ENCODE data around the gene MYO9A.

MYO9A gene

DNA sequence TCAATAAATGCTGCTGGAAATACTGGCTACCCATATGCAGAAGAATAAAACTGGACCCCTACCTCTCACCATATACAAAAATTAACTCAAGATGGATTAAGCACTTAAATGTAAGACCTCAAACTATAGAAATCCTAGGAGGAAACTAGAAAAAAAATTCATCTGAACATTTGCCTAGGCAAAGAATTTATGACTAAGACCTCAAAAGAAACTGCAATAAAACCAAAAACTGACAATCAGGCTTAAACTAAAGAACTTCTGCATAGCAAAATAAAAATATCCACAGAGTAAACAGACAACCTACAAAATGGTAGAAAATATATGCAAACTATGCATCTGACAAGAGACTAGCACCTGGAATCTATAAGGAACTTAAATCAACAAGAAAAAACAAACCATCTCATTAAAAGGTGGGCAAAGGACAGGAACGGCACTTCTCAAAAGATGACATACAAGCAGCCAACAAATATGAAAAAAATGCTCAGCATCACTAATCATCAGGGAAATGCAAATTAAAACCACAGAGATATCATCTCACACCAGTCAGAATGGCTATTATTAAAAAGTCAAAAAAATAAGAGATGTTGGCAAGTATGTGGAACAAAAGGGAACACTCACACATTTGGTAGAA is 47.0 kb downstream of the MYO9A start:
- TF ChIP-seq, protein P1, sequence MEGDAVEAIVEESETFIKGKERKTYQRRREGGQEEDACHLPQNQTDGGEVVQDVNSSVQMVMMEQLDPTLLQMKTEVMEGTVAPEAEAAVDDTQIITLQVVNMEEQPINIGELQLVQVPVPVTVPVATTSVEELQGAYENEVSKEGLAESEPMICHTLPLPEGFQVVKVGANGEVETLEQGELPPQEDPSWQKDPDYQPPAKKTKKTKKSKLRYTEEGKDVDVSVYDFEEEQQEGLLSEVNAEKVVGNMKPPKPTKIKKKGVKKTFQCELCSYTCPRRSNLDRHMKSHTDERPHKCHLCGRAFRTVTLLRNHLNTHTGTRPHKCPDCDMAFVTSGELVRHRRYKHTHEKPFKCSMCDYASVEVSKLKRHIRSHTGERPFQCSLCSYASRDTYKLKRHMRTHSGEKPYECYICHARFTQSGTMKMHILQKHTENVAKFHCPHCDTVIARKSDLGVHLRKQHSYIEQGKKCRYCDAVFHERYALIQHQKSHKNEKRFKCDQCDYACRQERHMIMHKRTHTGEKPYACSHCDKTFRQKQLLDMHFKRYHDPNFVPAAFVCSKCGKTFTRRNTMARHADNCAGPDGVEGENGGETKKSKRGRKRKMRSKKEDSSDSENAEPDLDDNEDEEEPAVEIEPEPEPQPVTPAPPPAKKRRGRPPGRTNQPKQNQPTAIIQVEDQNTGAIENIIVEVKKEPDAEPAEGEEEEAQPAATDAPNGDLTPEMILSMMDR (IDR thresholded peaks at IDR 0.05; ENCODE audit: low read depth, low read length) = no peak
- no peak for DNase-seq (ENCODE audit: extremely low read depth, low read depth)

DNA sequence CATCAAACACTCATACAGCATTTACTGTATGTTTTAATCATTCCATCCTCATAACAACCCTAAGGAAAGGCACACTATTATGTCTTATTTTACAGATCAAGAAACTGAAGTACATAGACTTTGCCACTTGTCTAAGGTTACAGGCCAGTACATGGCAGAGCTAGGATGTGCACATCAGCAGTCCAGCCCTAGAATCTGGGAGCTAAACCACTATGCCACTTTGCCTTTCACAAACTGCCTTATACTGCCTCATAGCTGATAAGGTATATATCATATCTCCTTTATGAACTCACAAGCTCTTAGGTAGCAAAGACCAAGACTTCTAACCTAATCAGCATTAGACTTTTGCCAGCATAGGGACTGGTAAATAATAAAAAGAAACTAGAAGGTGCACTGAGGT is 49.1 kb downstream of the MYO9A start:
- TF ChIP-seq, protein P1 (IDR thresholded peaks at IDR 0.05; ENCODE audit: low read depth, low read length) = no peak

DNA sequence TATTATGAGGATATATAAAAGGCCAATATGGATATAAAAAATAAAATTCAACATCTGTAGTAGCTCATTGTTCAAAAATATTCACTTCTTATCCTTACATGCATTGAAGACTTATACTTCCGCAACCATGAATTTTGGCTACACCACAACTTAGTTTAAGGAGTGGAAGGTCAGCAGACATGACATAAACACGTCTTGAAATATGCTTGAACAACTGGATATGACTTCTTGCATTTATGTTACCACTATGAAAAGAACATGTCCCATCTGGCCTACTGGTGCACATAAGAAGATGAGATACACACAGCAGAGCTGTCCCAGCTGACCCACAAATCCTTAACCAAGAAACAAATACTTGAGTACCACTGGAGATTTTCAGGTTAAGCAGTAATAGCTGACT is 52.1 kb downstream of the MYO9A start:
- no peak for DNase-seq (ENCODE audit: extremely low read depth, low read depth)
- TF ChIP-seq, protein P1 (IDR thresholded peaks at IDR 0.05; ENCODE audit: low read depth, low read length) = no peak

More for the DNA sequence above, 49.1 kb downstream of the MYO9A start:
- DNase-seq (ENCODE audit: extremely low read depth, low read depth) = no peak

DNA sequence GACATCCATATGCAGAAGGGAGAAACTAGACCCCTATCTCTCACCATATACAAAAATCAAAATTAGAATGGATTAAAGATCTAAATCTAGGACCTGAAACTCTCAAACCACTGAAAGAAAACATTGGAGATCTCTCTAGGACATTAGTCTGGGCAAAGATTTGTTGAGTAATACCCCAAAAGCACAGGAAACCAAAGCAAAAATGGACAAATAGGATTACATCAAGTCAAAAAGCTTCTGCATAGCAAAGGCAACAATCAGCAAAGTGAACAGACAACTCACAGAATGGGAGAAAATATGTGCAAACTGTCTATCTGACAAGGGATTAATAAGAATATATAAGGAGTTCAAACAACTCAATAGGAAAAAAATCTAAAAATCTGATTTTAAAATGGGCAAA is 54.8 kb downstream of the MYO9A start:
- no peak for DNase-seq (ENCODE audit: extremely low read depth, low read depth)
- TF ChIP-seq, protein P1 (IDR thresholded peaks at IDR 0.05; ENCODE audit: low read depth, low read length) = no peak

DNA sequence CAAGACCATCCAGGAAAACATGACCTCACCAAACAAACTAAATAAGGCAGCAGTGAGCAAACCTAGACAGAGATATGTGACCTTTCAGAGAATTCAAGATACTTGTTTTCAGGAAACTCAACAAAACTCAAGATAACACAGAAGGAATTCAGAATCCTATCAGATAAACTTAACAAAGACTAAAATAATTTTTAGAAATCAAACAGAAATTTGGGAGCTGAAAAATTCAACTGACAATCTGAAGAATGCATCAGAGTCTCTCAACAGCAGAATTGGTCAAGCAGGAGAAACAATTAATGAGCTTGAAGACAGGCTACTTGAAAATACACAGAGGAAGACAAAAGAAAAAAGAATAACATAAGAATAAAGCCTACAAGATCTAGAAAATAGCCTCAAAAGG is 55.6 kb downstream of the MYO9A start:
- DNase-seq (ENCODE audit: extremely low read depth, low read depth) = no peak
- TF ChIP-seq, protein P1 (IDR thresholded peaks at IDR 0.05; ENCODE audit: low read depth, low read length) = no peak

DNA sequence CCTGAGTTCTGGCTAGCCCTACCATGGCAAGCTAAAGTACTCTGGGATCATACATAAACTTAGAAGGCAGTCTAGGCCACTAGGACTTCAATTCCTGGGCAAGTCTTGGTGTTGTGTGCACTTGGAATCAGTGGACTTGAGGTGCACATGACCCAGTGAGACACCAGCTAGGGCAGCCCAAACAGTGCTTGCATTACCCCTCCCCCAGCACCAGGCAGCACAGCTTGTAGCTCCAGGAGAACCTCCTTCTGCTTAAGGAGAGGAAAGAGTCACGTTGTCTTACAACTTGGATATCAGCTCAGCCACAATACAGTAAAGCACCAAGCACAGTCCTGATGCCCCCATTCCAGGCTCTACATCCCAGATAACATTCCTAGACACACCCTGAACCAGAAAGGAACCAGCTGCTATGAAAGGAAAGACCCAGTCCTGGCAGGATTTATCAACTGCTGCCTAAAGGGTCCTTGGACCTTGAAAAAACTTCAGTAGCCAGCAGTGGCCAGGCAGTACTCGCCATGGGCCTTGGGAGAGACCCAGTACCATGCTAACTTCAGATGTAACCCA is 57.2 kb downstream of the MYO9A start:
- TF ChIP-seq, protein P1 (IDR thresholded peaks at IDR 0.05; ENCODE audit: low read depth, low read length) = no peak
- DNase-seq (ENCODE audit: extremely low read depth, low read depth) = no peak

DNA sequence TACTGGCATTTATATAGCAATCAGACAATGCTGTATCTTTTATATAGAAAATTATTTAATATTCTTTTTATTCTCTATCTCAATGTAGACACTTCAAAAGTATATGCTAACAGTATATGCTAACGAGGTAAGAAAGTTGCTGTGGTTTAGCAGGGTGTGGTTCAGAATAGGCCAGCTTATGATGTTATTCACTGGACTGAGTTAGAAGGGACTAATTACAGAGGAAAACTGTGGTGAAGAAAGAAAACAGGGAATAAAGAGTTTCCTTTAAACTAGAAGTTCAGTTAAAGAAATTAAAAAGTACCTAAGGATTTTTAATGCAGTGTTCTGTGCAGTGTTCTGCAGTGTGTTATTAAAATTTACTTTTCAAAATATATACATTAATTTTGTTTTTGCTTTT is 59.4 kb downstream of the MYO9A start:
- no peak for DNase-seq (ENCODE audit: extremely low read depth, low read depth)
- TF ChIP-seq, protein P1 (IDR thresholded peaks at IDR 0.05; ENCODE audit: low read depth, low read length) = no peak
